ENCODE measurements around the gene UBE2I.
A peak's percentile ranks its signal among the peaks of the same experiment; 100 is the strongest.

UBE2I gene

DNA sequence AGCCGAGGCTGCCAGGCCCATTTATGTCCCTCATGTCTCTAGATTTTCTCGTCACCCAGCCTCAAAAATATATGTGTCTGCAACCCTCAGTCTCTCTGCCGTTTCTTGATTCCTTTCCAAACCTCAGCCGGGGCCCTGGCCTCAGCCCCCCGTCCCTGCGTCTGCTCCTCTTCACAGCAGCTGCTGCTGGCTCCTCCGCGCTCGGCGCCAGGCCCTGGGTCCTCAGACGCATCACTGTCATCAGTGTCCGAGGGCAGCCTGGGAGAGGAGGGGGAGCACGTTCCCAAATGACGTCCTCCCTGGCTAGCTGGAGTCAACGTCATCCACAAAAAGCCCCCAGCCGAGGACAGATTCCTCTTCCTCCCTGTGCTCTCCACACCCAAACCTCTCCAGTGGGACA, 39.9 kb downstream of the UBE2I start:
- H2AFZ ChIP-seq (ENCODE audit: low read length), result no peak overlapping the region
- H3K4me1 ChIP-seq (ENCODE audit: control insufficient read depth in 2 of 2, insufficient read depth in 1 of 2, low read depth in 1 of 2, low read length in 2 of 2), result peaks cover 8 to 12% of the 10 kb centered on the region in 2 donors
- WGBS, 2 donors (ENCODE audit: extremely low coverage in 2 of 2, insufficient read length in 2 of 2, insufficient replicate concordance in 1 of 2), result no CpG with 5 or more reads among the region's 16 CpGs

GRCh38 chr16:1349951-1350350, 40.5 kb downstream of the UBE2I start:
- H2AFZ ChIP-seq (ENCODE audit: low read length), result no peak overlapping the region
- no peak overlapping the region for H4K8ac ChIP-seq (ENCODE audit: low read depth, low read length)
- H3K14ac ChIP-seq (ENCODE audit: low read length), result no peak overlapping the region
- H3K27ac ChIP-seq (replicated peaks; ENCODE audit: low read length), result no peak overlapping the region
- H3K4me1 ChIP-seq (ENCODE audit: control insufficient read depth in 2 of 2, insufficient read depth in 1 of 2, low read depth in 1 of 2, low read length in 2 of 2), result peaks cover 8 to 12% of the 10 kb centered on the region in 2 donors
- no peak overlapping the region for H2BK5ac ChIP-seq (ENCODE audit: low read length)
- no peak for DNase-seq (ENCODE audit: low spot score)
- H4K91ac ChIP-seq (ENCODE audit: low read depth, low read length, poor library complexity), result no peak overlapping the region
- no peak overlapping the region for H2BK120ac ChIP-seq (ENCODE audit: low read depth, low read length)
- H2AK5ac ChIP-seq (ENCODE audit: low read depth, low read length), result no peak overlapping the region
- no peaks in the 10 kb centered on the region for H3K9me3 ChIP-seq (replicated peaks in 1 of 2; ENCODE audit: control insufficient read depth in 2 of 2, insufficient read depth in 1 of 2, low read depth in 1 of 2, low read length in 2 of 2)
- H3K18ac ChIP-seq (ENCODE audit: low read length), result no peak overlapping the region
- no peak overlapping the region for H2BK12ac ChIP-seq (ENCODE audit: low read length)
- peaks cover 16 to 44% of the 10 kb centered on the region in 2 donors for H3K36me3 ChIP-seq (replicated peaks in 1 of 2; ENCODE audit: control insufficient read depth in 2 of 2, insufficient read depth in 2 of 2, low read length in 2 of 2)
- H3K4me2 ChIP-seq (ENCODE audit: insufficient read depth, low read length, poor library complexity, severe bottlenecking), result no peak overlapping the region
- no peak overlapping the region for H2BK15ac ChIP-seq (ENCODE audit: low read length)
- H3K79me1 ChIP-seq (ENCODE audit: low read depth, low read length), result peaks cover 26% of the 10 kb centered on the region
- no peak overlapping the region for H3K9ac ChIP-seq (ENCODE audit: low read depth, low read length, poor library complexity)
- H3K23ac ChIP-seq (ENCODE audit: low read depth, low read length, poor library complexity), result no peak overlapping the region
- H3K4ac ChIP-seq (ENCODE audit: low read length), result no peak overlapping the region
- no peak overlapping the region for H3K4me3 ChIP-seq (ENCODE audit: low read length in 2 of 2)
- H3K27me3 ChIP-seq (ENCODE audit: control insufficient read depth in 3 of 3, insufficient read depth in 3 of 3, low read depth in 1 of 3, low read length in 3 of 3), result no peaks in the 10 kb centered on the region
- WGBS, 2 donors (ENCODE audit: extremely low coverage in 2 of 2, insufficient read length in 2 of 2, insufficient replicate concordance in 1 of 2), result no CpG with 5 or more reads among the region's 17 CpGs

More for the DNA sequence above, 39.9 kb downstream of the UBE2I start:
- Histone ChIP-seq H3K4me2 (ENCODE audit: insufficient read depth, low read length, poor library complexity, severe bottlenecking) (no peak overlapping the region), H3K36me3 (replicated peaks in 1 of 2; ENCODE audit: control insufficient read depth in 2 of 2, insufficient read depth in 2 of 2, low read length in 2 of 2) (peaks cover 16 to 49% of the 10 kb centered on the region in 2 donors), H3K27me3 (ENCODE audit: control insufficient read depth in 3 of 3, insufficient read depth in 3 of 3, low read depth in 1 of 3, low read length in 3 of 3) (peaks cover 0 to 2% (median 0%) of the 10 kb centered on the region in 3 experiments), H2BK5ac (ENCODE audit: low read length) (no peak overlapping the region), H4K91ac (ENCODE audit: low read depth, low read length, poor library complexity) (no peak overlapping the region), H3K4me3 (ENCODE audit: low read length in 2 of 2) (peak overlapping the region in 1 of 2 donors; percentile 22), H3K4ac (ENCODE audit: low read length) (no peak overlapping the region), H2BK15ac (ENCODE audit: low read length) (no peak overlapping the region), H3K9ac (ENCODE audit: low read depth, low read length, poor library complexity) (no peak overlapping the region), H3K79me1 (ENCODE audit: low read depth, low read length) (peaks cover 23% of the 10 kb centered on the region), H4K8ac (ENCODE audit: low read depth, low read length) (no peak overlapping the region), H3K18ac (ENCODE audit: low read length) (no peak overlapping the region), H2BK12ac (ENCODE audit: low read length) (no peak overlapping the region), H3K9me3 (replicated peaks in 1 of 2; ENCODE audit: control insufficient read depth in 2 of 2, insufficient read depth in 1 of 2, low read depth in 1 of 2, low read length in 2 of 2) (no peaks in the 10 kb centered on the region), H2BK120ac (ENCODE audit: low read depth, low read length) (no peak overlapping the region), H3K23ac (ENCODE audit: low read depth, low read length, poor library complexity) (no peak overlapping the region), H2AK5ac (ENCODE audit: low read depth, low read length) (no peak overlapping the region), H3K27ac (replicated peaks; ENCODE audit: low read length) (no peak overlapping the region), H3K14ac (ENCODE audit: low read length) (no peak overlapping the region)
- DNase-seq (ENCODE audit: low spot score), result no peak

- no peak overlapping the region for H3K14ac ChIP-seq (ENCODE audit: low read length)
- H2AK5ac ChIP-seq (ENCODE audit: low read depth, low read length), result peak overlapping the region; percentile 95
- no peak overlapping the region for H3K4ac ChIP-seq (ENCODE audit: low read length)
- no peak overlapping the region for H2AFZ ChIP-seq (ENCODE audit: low read length)
- peaks cover 30% of the 10 kb centered on the region for H3K79me1 ChIP-seq (ENCODE audit: low read depth, low read length)
- peak overlapping the region; percentile 93 to 95 for H3K4me3 ChIP-seq (ENCODE audit: low read length in 2 of 2)
- no peaks in the 10 kb centered on the region for H3K9me3 ChIP-seq (replicated peaks in 1 of 2; ENCODE audit: control insufficient read depth in 2 of 2, insufficient read depth in 1 of 2, low read depth in 1 of 2, low read length in 2 of 2)
- peaks cover 16 to 44% of the 10 kb centered on the region in 2 donors for H3K36me3 ChIP-seq (replicated peaks in 1 of 2; ENCODE audit: control insufficient read depth in 2 of 2, insufficient read depth in 2 of 2, low read length in 2 of 2)
- no peak for DNase-seq (ENCODE audit: low spot score)
- H2BK15ac ChIP-seq (ENCODE audit: low read length), result no peak overlapping the region
- H2BK120ac ChIP-seq (ENCODE audit: low read depth, low read length), result no peak overlapping the region
- peak overlapping the region; percentile 97 for H3K4me2 ChIP-seq (ENCODE audit: insufficient read depth, low read length, poor library complexity, severe bottlenecking)
- H3K9ac ChIP-seq (ENCODE audit: low read depth, low read length, poor library complexity), result no peak overlapping the region
- no peak overlapping the region for H3K18ac ChIP-seq (ENCODE audit: low read length)
- no peak overlapping the region for H3K27ac ChIP-seq (replicated peaks; ENCODE audit: low read length)
- H3K27me3 ChIP-seq (ENCODE audit: control insufficient read depth in 3 of 3, insufficient read depth in 3 of 3, low read depth in 1 of 3, low read length in 3 of 3), result no peaks in the 10 kb centered on the region
- no peak overlapping the region for H2BK12ac ChIP-seq (ENCODE audit: low read length)
- peaks cover 8 to 12% of the 10 kb centered on the region in 2 donors for H3K4me1 ChIP-seq (ENCODE audit: control insufficient read depth in 2 of 2, insufficient read depth in 1 of 2, low read depth in 1 of 2, low read length in 2 of 2)
- H2BK5ac ChIP-seq (ENCODE audit: low read length), result no peak overlapping the region
- H4K8ac ChIP-seq (ENCODE audit: low read depth, low read length), result no peak overlapping the region
- H3K23ac ChIP-seq (ENCODE audit: low read depth, low read length, poor library complexity), result peak overlapping the region; percentile 89
- WGBS, 2 donors (ENCODE audit: extremely low coverage in 2 of 2, insufficient read length in 2 of 2, insufficient replicate concordance in 1 of 2), result no CpG with 5 or more reads among the region's 19 CpGs
- no peak overlapping the region for H4K91ac ChIP-seq (ENCODE audit: low read depth, low read length, poor library complexity)
Measured at GRCh38 chr16:1350691-1351090, 41.3 kb downstream of the UBE2I start.

DNA sequence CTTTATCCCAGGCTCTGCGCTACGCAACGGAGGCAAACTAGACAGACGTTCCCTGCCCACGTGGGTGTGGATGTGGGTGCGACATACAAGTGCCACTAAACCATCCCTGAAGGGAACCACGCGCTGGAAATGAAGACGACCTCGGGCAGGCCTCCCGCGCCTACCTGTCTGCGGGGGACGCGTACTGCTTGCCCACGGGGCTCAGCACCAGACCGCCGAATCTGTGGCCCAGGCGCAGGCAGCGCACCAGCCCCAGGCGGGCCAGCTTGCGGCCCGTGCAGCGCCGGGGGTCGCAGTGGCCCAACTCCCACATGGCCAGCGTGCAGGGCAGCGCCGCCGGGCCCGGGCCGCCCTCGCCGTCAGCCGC, 41.8 kb downstream of the UBE2I start:
- H3K27ac ChIP-seq (replicated peaks; ENCODE audit: low read length), result no peak overlapping the region

More for the DNA sequence above, 41.8 kb downstream of the UBE2I start:
- Histone ChIP-seq H3K4ac (ENCODE audit: low read length) (peak overlapping the region; percentile 84), H3K4me1 (ENCODE audit: control insufficient read depth in 2 of 2, insufficient read depth in 1 of 2, low read depth in 1 of 2, low read length in 2 of 2) (peaks cover 8 to 12% of the 10 kb centered on the region in 2 donors), H3K23ac (ENCODE audit: low read depth, low read length, poor library complexity) (peak overlapping the region; percentile 89), H3K9ac (ENCODE audit: low read depth, low read length, poor library complexity) (peak overlapping the region; percentile 100), H2BK15ac (ENCODE audit: low read length) (no peak overlapping the region), H3K9me3 (replicated peaks in 1 of 2; ENCODE audit: control insufficient read depth in 2 of 2, insufficient read depth in 1 of 2, low read depth in 1 of 2, low read length in 2 of 2) (no peaks in the 10 kb centered on the region), H2BK12ac (ENCODE audit: low read length) (no peak overlapping the region), H4K8ac (ENCODE audit: low read depth, low read length) (peak overlapping the region; percentile 92), H4K91ac (ENCODE audit: low read depth, low read length, poor library complexity) (no peak overlapping the region), H3K14ac (ENCODE audit: low read length) (peak overlapping the region; percentile 39), H2AFZ (ENCODE audit: low read length) (peak overlapping the region; percentile 95), H2BK5ac (ENCODE audit: low read length) (peak overlapping the region; percentile 66), H2BK120ac (ENCODE audit: low read depth, low read length) (peak overlapping the region; percentile 91), H3K79me1 (ENCODE audit: low read depth, low read length) (peaks cover 33% of the 10 kb centered on the region), H3K27me3 (ENCODE audit: control insufficient read depth in 3 of 3, insufficient read depth in 3 of 3, low read depth in 1 of 3, low read length in 3 of 3) (no peaks in the 10 kb centered on the region), H3K4me3 (ENCODE audit: low read length in 2 of 2) (peak overlapping the region; percentile 93 to 95), H3K4me2 (ENCODE audit: insufficient read depth, low read length, poor library complexity, severe bottlenecking) (peak overlapping the region; percentile 97), H3K18ac (ENCODE audit: low read length) (peak overlapping the region; percentile 97), H3K36me3 (replicated peaks in 1 of 2; ENCODE audit: control insufficient read depth in 2 of 2, insufficient read depth in 2 of 2, low read length in 2 of 2) (peaks cover 16 to 42% of the 10 kb centered on the region in 2 donors), H2AK5ac (ENCODE audit: low read depth, low read length) (peak overlapping the region; percentile 95)
- DNase-seq (ENCODE audit: low spot score), result no peak
- no CpG with 5 or more reads among the region's 35 CpGs for WGBS, 2 donors (ENCODE audit: extremely low coverage in 2 of 2, insufficient read length in 2 of 2, insufficient replicate concordance in 1 of 2)

All from neuronal stem cell (in vitro differentiated cells).